Mononuclear cell (primary cell): ENCODE results near the gene EN1. TPM values are rescaled to one million over a fixed set of nuclear protein-coding genes. Genes with fewer than 3 reads are reported as not detected.

Experiments
- H3K27me3 ChIP-seq: 2 replicates; pipeline ENCODE4 v1.6.0; 2011; ENCODE audit warnings: low read length, control low read depth; ENCODE audit not compliant: insufficient read depth
- H3K4me1 ChIP-seq: 2 replicates; pipeline ENCODE4 v1.5.1; 2011; ENCODE audit warnings: mild to moderate bottlenecking, low read length, control low read depth; ENCODE audit not compliant: insufficient read depth
- H3K4me3 ChIP-seq: 2 replicates; pipeline ENCODE4 v1.5.1; 2011; ENCODE audit warnings: mild to moderate bottlenecking, low read length, moderate library complexity
- H3K9me3 ChIP-seq: 2 replicates; pipeline ENCODE4 v1.5.1; 2011; ENCODE audit warnings: low read depth, mild to moderate bottlenecking, control low read depth, low read length
- total RNA-seq: library from RNA; depleted of rRNA; stranded (reverse); fragments of >200 nt; gene quantifications from one replicate; pipeline ENCODE4 v1.2.3, GENCODE V29; 2012

EN1 gene
- total RNA-seq, 1 donor = not detected

DNA sequence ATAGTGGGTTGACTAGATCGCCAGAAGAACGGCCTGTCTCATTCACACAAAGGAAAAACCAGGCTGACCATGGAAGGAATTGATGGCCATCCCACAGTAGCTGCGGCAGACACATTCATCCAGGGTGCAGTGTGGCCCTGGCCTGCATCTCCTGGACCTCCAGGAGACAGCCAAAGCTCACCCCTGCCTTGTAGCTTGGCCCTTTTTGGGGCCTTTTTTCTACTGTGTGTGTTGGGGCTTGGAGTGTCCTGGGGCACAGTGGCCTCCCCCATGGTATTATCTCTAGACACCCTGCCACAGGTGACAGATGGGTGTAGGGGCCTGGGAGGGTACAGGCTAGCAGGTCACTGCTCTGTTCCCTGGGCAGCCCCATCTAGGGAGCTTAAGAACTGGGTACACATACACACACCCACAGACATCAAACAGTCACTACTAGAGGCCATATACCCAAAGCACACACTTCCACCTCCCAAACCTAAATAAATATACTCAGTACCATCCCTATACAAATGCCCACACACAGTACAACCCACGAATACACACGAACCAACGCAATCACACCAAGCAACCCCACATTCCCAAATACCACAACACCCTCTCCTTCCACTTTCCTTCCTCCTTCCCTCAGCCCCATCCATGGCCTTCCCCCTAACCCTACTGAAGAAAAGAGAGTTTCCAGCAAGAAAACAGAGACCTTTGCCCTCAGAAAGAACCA, 8.6 kb downstream of the EN1 start:
- Histone ChIP-seq H3K4me3 (no peak overlapping the region), H3K4me1 (peaks cover 13% of the 10 kb centered on the region), H3K9me3 (no peaks in the 10 kb centered on the region), H3K27me3 (peaks cover 94% of the 10 kb centered on the region)

DNA sequence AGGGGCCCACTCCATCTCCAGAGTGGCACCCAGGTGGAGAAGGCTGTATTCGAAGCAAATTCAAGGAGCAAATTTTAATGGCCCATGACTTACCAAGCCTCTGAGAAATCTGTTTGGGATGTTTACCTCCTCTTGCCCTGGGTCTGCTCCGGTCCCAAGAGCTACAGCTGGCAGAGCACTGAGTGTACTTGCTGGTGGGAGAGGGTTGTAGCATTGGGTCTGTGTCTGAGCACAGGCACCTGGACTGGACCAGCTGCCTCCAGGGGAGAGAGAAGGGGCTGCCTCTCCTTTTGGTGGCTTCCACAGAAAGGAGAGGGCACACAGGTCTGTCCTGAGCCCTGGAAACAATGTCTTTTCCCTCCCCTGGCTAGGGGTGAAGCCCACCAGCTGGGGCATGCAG, 9.8 kb downstream of the EN1 start:
- Histone ChIP-seq H3K9me3 (no peaks in the 10 kb centered on the region), H3K27me3 (peaks cover 96% of the 10 kb centered on the region), H3K4me1 (peaks cover 9% of the 10 kb centered on the region), H3K4me3 (no peak overlapping the region)

DNA sequence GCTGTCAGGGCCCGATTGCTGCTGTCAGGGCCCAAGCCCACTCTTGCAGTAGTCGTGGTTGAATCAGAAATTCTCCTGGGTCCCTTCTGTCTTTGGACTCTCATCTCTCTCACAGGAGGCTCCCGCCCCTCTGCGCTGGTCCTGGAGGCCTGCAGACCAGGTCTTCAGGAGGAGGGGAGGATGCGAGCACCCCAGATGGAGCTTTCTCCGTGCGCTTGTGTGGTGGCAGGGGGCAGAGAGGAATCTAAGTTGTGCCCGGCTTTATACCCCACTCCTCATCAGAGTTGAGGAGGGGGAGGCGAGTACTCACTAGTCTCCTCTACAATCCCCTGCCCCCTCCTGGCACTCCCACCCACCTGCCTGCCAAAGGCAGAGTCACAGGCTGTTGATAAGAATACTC, 10.4 kb downstream of the EN1 start:
- H3K9me3 ChIP-seq = no peaks in the 10 kb centered on the region
- no peak overlapping the region for H3K4me3 ChIP-seq
- H3K4me1 ChIP-seq = peaks cover 7% of the 10 kb centered on the region
- H3K27me3 ChIP-seq = peaks cover 96% of the 10 kb centered on the region

DNA sequence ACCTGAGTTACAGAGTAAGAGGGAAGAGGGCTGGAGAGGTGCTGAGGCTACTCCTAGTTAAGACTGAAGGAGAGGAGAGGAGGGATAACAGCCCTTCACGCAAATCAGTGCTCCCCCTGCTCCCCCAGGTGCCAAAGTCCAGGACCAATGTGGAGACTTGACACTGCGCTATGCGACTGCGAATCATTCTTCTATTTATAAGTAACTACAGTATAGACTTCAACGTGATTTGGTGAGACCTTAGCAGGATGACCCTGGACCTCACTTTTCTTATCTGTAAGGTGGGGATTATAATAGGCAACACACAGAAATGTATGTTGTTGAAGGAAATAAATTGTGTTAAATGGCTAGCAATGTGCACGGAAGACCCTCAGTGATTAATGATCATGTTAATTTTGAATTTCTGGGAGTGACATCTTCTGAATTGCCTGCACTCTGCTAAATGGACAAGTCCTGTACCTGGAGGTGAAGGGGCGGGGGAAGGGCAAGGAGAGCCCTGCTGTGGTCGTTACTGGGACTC, 11.0 kb downstream of the EN1 start:
- H3K9me3 ChIP-seq = no peaks in the 10 kb centered on the region
- H3K4me1 ChIP-seq = peaks cover 1% of the 10 kb centered on the region
- no peak overlapping the region for H3K4me3 ChIP-seq
- H3K27me3 ChIP-seq = peaks cover 96% of the 10 kb centered on the region

DNA sequence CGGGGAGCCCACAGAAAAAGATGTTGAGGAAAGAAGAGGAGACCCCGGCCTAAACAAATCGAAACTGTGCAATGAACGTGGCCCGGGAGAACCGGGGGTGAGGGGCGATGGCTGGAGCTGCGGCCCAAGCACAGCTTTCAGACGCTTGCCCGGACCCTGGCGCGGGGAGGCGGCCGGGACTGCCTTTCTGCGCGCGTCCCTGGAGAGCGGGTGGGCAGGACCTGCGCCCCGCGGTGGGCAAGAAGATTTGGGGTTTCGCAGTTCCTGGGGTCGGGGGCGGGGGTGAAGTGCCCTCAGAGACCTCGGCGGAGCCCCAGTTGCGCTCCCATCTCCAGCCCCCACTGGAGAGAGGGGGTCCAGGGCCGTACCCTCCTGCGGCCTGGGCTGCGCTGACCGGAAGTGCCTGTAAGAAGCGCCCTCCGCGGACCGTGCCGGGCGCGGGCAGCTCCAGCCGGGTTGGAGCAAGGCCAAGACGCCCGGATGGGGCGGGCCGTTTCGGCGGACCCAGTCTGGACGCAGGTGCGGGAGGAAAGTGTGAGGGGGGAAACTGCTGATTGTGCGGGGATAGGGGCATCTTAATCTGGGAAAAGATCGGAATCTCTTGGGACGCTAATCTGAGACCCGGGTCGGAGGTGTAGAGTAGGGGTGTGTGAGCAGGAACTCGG, 11.6 kb downstream of the EN1 start:
- Histone ChIP-seq H3K4me3 (no peak overlapping the region), H3K27me3 (peaks cover 96% of the 10 kb centered on the region), H3K9me3 (no peaks in the 10 kb centered on the region), H3K4me1 (no peaks in the 10 kb centered on the region)

DNA sequence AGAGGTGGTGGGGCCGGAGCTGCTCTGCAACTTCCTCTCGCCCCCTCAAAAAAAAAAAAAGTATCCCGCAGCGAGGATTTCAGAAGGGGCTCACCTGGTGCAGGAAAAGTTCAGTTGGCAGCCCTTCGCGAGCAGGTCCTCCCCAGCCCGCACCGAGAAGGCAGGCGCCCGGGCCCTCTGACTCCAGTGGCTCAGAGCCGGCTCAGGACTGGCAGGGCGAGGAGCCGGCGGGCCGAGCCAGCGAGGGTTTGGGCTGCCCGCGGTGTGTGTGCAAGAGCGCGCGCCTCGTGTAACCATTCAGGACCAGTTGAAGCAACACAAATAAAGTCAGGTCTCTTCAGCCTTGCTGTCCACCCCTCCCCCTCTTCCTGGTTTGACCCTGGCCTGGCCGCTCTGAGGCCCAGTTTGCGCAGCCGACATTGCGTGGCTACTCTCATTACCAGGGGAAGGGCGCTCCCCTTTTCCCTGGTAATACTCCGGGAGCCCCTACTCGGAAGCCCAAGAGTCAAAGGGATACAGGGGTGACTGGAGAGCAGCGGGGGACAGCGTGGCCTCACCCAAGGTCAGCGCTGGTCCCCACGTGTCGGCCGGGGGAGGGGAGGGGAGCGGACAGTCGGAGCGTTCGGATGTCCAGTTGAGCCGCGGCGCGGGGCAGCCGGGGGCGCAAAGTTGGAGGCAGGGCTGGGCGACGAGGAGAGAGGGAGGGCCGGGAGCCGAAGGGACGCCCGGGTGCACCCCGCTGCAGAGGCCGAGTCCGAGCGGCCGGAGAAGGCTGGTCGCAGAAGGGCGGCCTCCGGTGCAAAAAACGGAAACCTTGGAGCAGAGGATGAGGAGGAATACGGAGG, 12.3 kb downstream of the EN1 start:
- peaks cover 96% of the 10 kb centered on the region for H3K27me3 ChIP-seq
- H3K9me3 ChIP-seq = no peaks in the 10 kb centered on the region
- no peaks in the 10 kb centered on the region for H3K4me1 ChIP-seq
- no peak overlapping the region for H3K4me3 ChIP-seq

DNA sequence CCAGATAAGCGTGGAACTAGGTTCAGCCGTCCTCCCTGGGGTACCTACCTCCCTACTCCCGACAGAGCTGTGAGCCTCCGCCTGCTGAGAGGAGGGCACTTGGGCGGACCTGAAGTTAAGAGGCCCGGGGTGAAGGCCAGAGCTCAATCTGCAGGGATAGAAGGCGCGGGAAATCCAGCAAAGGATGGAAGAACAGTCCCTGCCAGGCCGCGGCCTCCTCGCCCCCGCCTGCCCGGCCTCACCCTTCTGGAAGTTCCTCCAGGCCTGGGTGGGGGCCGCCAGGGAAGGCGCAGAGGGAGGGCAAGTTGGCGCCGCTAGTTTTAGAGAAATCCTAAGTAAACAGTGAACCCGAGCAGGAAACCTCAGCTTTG, 13.0 kb downstream of the EN1 start:
- peaks cover 95% of the 10 kb centered on the region for H3K27me3 ChIP-seq

DNA sequence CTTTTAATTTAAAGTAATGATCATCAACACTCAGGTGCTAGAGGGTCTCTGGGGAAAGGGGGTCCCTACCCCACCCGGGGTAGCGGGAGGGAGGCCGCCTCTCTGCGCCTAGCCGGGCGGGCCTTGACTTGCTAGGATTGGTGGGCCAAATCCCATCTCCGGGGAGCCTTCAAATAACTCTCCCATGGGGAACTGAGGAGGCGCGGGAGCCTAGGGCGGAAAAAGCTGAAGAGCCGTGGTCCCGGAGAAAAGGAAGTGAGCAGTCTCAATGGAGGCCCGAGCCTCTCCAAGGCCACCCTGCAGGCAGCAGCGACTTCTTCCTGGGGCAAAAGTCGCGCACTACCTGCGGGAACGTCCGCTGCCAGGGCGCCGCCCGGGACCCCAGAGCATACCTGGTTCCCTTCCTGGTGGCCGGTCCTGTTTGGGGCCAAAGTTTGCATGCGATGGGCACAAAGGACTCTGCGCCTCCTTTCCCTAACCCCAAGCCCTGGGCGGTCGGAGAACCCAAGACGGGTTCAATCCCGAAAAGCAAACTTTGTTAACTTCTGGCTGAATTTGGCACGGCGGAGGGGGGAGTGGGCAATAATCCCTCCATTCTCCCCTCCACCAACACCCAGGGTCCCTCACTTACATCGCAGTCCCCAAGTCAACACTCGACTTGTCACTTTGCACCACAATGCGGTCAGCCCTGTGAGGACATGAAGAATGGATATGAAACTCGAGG, 13.6 kb downstream of the EN1 start:
- no peak overlapping the region for H3K4me3 ChIP-seq
- H3K4me1 ChIP-seq = no peaks in the 10 kb centered on the region
- H3K27me3 ChIP-seq = peaks cover 95% of the 10 kb centered on the region
- no peaks in the 10 kb centered on the region for H3K9me3 ChIP-seq

More for the DNA sequence above, 13.0 kb downstream of the EN1 start:
- no peaks in the 10 kb centered on the region for H3K9me3 ChIP-seq
- no peaks in the 10 kb centered on the region for H3K4me1 ChIP-seq
- no peak overlapping the region for H3K4me3 ChIP-seq

DNA sequence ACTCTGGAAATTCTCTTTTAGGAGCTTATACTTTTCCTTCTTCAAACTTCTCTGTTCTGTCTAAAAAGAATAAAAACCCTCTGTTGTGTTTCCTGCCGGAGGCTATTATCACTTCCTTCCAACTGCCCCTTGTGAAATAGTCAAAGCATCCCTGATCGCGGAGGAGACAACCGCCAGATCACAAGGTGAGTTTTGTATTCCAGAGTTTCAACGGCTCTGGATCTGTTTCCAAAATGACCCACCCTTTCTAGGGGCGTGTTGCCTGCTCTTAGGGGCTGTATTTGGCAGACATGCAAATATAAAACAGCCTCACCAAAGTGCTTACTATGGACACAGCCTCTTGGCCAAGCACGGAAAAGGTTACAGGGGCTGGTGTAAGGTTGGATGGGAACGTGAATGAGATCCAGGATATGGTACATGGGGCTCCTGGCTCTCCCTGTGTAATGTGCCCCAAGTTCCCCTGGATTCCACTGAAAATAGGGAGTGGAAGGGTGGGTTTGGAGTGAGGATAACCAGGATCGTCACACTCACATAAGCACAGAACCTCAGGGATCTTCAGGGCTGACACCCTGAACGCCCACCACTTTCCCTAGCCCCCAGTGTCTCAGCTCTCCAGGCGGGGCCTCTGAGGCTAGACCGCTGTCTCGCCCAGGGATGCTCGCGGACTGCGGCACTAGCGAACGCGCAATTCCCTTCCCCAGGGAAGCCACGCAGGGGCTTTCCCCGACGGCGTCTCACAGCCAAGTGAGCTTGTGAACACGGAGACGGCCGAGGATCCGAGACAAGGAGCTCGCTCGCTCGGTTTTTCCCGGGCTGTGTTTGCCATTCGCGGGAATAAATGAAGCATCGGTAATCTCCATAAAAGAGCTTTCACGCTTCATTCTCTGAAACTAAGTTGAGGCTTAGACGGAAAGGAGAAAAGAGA, 14.4 kb downstream of the EN1 start:
- no peak overlapping the region for H3K4me3 ChIP-seq
- H3K4me1 ChIP-seq = no peaks in the 10 kb centered on the region
- no peaks in the 10 kb centered on the region for H3K9me3 ChIP-seq
- peaks cover 91% of the 10 kb centered on the region for H3K27me3 ChIP-seq

DNA sequence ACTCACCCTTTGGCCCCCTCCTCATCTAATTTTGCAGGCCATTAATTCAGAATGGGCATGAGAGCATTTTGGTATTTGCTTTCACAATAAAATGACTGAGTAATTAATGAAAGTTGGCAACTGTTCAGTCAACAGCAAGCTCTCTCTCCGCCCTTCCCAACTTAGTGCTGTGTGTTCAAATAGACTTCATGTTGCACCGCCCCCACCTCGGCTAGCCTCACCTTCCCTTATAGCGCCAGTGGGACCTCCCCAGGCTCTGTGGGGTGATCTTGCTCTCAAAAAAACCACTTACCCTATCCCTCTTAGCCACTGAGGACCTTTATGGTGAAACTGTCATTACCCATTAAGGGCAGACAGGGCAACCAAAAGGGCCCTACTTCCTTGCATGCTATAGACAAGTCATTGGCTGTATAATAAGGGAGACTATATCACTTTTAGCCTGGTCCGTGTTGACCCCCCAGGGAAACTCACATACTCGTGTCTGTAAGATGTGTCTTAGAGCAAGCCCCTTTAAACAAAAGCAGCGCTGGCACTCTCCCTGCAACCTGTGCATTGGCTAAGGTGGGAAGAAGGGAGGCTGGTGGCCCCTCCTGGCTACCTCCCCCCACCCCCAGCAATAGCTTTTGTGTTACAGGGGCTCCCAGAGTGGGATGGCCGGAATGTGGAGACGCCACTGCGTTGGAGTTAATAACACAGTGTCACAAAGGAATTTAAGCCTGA, 15.2 kb downstream of the EN1 start:
- H3K27me3 ChIP-seq = peaks cover 91% of the 10 kb centered on the region
- no peak overlapping the region for H3K4me3 ChIP-seq
- H3K4me1 ChIP-seq = no peaks in the 10 kb centered on the region
- no peaks in the 10 kb centered on the region for H3K9me3 ChIP-seq

DNA sequence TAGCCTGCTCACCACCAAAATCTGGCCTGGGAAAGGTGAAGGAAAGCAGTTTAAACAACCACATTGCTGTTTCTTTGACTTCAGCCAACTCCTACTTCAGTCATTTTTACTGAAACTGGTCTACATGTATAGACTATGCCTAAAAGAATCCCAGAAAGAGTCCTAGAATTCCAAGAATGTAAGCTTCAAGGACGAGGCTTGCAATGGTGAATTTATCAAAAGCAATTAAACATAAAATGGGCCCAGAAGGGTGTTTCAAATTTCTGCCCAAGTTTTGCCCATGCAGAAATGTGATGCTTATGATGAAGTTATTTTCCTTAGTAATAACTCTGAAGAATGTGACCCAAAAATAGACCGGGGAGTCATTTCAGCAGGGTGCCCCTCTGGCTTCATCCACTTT, 16.6 kb downstream of the EN1 start:
- no peak overlapping the region for H3K4me3 ChIP-seq
- H3K9me3 ChIP-seq = no peaks in the 10 kb centered on the region
- H3K27me3 ChIP-seq = peaks cover 88% of the 10 kb centered on the region
- no peaks in the 10 kb centered on the region for H3K4me1 ChIP-seq

DNA sequence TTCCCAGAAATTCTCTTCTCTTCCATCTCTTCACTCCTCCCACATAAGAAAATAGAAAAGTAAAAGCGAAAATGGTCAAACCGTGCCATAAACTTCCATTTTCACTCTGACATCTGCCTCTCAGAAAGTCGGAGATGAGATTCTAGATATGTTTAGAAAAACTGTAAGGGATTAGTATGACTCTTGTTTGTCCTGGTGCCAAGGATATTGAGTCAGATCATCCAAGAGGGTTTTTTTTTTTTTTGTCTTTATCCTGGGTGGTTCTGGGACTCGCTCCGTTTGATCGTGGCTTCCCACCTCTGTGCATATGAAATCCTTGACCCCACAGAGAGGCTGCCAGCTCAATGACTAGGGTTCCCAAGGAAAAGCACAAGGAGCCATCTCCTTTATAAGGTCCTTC, 17.3 kb downstream of the EN1 start:
- Histone ChIP-seq H3K27me3 (peaks cover 90% of the 10 kb centered on the region), H3K4me1 (no peaks in the 10 kb centered on the region), H3K9me3 (no peaks in the 10 kb centered on the region), H3K4me3 (no peak overlapping the region)

DNA sequence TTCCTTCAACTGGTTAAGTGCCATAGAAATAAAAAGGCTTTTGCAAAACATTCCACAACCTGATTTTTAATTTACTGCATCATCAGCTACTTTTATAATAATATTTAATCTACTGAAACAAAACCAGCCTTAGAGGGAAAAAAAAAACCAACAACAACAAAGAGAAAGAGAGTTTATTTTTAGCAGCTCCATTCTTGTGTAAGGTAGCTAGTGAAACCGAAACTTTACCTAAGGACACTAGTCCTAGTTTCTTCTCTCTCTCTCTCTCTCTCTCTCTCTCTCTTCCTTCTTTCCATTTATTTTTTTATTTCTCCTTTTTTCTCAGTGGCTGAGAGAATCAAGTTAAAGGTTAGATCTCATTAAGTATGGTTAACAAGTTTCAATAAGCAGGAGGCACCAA, 21.4 kb downstream of the EN1 start:
- H3K4me1 ChIP-seq = no peaks in the 10 kb centered on the region
- no peaks in the 10 kb centered on the region for H3K9me3 ChIP-seq
- H3K27me3 ChIP-seq = peaks cover 74% of the 10 kb centered on the region
- no peak overlapping the region for H3K4me3 ChIP-seq
